ENCODE measurements around the gene NOL4L.

Gene NOL4L, protein sequence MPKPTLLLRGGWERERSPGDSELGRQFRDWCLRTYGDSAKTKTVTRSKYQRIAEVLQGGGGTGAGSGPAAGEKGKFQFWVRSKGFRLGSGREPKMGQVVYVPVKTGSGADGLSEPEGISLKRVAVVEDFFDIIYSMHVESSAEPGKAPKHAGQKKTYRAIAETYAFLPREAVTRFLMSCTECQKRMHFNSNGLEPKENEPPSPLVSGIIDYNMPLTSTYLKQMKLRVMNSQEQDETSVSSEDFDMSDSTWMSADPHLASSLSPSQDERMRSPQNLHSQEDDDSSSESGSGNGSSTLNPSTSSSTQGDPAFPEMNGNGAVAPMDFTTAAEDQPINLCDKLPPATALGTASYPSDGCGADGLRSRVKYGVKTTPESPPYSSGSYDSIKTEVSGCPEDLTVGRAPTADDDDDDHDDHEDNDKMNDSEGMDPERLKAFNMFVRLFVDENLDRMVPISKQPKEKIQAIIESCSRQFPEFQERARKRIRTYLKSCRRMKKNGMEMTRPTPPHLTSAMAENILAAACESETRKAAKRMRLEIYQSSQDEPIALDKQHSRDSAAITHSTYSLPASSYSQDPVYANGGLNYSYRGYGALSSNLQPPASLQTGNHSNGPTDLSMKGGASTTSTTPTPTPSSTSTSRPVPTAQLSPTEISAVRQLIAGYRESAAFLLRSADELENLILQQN

GRCh38 chr20:32585011-32585585, at the start of gene NOL4L:
NOL4L (minus strand) TSS chr20:32585333; CDS start chr20:32584890, 443 bp downstream.
- DNase-seq: no peak

DNA sequence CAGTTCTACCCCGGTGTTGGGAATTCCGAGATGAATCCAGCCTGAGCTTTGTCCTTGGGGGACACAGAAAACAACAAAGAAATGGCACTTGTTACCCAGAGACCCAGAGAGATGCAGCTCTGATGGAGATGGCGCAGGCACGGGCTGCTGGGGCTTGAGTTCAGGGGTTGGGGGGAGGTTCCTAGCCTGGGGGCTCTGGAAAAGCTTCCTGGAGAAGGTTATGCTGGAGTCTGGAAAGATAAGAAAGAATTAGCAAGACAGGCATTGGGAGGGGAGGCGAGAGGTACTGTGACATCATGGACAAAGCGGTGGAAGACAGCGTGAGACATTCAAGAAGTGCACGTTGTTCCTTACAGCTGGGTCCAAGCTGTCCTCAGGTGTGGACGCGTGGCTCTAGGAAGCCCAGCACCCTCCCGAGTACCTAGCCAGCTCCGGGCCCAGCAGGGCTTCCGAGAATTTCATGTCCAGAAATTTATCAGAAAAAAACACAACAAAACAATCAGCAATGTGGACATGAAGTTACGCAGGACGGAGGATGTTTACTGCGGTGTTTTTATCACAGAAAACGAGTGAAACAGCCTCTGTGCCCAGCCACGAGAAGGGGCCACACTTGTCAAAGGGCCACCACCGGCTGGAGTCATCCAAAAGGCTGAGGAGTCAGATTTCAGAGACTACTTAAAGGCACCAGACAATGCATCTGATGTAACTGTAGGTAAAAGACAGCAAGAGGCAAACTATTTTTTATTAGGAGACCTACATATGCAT, 49.1 kb upstream of the NOL4L start:
- DNase-seq: no peak

- no peak for DNase-seq
These were observed 47.6 kb upstream of the NOL4L start for GRCh38 chr20:32632461-32633354.

DNA sequence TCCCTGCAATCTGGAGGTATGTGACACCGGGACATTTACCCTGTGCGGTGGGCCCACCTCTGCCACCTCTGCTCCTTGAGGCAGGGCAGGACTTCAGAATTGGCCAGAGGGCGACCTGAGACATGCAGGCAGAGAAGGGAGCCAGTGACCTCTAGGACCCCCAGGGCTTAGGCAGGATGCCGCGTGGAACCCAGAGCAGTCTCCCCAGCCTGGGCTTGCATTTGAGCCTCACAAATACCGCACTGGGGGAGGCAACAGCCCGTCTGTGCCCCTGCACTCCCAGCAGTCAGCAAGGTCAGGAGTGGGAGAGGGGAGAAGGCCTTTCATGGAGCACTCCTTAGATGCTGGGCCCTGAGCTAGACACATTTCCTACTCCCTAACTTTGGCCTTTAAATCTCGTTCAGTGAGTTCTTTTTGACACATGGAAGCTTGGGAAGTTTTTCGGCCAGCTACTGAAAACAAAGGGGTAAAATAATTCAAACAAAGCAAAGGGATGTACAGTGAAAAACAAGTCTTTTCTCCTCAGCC, 46.9 kb upstream of the NOL4L start:
- no peak for DNase-seq

DNA sequence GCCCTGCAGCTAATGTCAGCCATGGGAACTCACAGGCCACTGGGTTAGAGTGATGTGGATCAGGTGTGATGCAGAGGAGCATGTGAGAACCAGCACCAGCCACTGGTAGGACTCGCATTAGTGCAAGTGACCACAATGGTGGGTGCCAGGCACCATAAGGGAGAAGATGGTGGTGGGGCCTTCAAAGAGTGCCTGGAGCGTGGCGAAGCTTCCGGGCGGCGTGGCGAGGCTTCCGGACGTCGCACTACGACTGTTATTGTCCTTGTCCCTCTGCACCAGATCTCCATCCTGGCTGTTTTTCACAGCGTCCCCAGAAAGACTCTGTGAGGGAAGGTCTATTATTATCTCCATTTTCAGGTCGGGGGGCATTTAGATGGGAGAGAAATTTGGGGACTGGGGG, 44.7 kb upstream of the NOL4L start:
- DNase-seq: no peak

DNA sequence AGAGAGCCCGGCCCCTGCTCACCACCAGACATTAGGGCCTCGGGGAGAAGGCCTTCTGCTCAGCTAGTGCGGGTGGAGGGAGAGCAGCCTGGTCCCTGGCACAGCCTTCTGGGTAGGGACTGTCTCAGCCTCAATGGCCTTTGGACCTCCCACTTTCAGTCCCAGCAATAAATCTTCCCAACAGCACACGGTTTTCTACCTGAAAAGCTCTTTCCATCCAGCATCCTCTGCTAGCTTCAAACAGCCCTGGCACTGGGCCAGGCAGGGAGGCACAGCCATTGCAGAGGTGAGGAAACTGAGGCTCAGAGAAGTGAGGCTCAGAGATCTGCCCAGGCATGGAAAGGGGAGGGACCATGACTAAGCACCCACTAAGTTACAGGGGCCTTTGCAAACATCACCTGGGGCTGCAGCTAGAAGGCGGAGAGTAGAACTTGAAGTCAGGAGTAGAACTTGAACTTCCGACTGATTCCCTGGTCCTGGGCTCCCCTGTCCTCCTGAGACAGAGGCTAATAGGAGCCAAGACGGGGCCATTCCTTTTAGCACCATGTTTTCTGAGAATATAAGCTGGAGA, 43.9 kb upstream of the NOL4L start:
- DNase-seq: no peak

DNA sequence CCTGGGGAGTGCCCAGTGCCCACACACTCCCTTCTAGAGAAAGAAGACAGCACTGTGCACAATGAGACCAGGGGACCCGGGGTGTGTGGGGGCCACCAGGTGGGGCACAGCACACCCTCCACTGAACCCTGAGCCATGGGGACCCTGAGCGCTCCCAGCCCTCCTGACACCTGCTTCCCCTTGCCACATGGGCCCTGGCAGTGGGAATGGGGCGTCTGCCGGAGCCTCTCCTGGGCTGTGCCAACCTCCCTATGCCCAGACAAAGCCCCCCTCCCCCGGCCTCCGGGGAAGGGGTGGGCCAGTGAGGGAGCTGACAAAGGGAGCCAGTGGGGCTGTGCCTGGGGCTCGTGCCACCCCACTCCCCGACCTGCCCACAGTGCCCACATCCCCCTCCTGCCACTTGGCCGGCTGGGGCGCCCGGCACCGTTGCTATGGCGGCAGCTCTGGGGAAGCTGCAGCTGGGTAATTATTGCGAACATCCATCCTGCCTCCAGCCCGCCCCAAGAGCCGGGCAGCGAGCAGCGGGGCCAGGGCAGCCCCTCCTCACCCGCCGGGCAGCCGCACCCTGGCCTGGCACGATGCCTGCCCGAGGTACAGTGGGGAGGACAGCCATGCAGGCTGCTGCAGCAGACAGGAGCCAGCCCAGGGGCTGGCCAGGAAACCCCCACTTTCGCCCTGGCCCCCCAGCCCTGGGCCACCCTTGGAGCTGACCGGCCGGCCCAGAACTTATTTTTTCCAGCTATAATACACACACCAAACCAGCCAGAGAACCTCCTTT, 41.9 kb upstream of the NOL4L start:
- DNase-seq: no peak

- DNase-seq: no peak
These were observed 41.3 kb upstream of the NOL4L start for GRCh38 chr20:32626407-32626806.

DNA sequence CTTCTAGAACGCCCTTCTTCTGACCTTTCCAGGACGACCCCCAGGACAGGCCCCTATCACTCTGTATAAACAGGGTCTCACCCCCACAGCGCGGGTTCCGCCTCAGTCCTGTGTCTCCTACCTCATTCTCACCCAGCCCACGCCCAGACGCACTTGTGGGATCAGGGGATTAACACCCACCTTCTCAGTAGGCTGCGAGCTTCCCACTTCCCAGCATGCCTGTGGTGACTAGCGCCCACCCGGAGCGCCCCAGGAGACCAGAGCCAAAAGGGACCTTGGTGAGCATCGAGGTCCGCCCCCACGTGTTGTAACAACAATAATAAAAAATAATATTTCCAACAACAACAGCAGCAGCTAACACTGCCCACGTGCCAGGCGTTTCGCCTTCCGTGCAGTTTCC, 40.9 kb upstream of the NOL4L start:
- DNase-seq: no peak

DNA sequence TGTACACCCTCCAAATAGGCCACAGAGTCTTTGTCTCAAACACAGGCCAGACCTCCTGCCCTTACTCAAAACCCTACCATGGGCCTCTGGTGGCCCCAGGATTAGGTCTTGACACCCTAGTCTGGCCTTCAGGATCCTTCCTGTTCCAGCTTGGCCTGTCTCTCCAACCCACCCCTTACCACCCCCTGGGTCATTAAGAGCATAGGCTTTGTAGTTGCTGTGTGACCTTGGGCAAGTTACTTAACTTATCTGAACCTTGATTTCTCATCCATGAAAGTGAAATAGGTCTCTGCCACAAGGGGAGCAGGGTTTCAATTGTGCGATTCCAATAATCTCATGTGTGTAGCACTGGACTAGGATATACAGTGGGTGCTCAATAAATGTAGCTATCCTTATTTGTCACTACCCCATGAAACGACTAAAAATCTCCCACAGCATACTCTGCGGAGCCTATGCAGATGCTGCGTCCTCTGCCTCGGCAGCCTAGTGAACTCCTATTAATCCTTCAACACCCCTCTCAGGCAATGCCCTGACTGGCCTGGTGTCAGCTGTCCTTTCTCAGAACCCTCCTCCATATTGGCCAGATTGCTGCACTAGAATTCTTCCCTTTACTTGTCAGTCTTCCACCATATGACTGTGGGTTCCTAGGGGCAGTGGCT, 39.7 kb upstream of the NOL4L start:
- DNase-seq: no peak

DNA sequence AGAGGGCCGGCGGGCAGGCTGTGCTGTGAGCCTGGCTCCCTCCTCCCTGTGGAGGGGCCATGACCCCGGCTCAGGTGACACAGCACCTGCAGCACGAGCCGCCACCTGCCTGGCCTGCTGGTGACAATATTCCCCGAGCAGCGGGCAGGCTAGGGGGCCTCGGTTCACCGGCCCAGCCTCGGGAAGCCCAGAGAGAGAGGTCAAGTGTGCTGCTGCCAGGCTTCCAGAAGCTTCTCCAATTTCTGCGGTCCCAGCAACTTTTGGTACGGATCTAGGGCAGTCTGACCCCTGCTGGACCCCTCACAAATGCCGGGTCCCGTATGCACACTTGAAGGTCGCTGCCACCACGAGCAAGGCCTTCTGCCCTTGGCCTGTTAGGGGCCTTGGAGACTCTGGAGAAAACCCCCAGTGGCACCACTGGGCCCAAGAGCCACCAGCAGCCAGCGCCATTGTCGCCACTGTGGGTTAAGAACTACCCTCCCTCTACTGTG, 38.6 kb upstream of the NOL4L start:
- no peak for DNase-seq

DNA sequence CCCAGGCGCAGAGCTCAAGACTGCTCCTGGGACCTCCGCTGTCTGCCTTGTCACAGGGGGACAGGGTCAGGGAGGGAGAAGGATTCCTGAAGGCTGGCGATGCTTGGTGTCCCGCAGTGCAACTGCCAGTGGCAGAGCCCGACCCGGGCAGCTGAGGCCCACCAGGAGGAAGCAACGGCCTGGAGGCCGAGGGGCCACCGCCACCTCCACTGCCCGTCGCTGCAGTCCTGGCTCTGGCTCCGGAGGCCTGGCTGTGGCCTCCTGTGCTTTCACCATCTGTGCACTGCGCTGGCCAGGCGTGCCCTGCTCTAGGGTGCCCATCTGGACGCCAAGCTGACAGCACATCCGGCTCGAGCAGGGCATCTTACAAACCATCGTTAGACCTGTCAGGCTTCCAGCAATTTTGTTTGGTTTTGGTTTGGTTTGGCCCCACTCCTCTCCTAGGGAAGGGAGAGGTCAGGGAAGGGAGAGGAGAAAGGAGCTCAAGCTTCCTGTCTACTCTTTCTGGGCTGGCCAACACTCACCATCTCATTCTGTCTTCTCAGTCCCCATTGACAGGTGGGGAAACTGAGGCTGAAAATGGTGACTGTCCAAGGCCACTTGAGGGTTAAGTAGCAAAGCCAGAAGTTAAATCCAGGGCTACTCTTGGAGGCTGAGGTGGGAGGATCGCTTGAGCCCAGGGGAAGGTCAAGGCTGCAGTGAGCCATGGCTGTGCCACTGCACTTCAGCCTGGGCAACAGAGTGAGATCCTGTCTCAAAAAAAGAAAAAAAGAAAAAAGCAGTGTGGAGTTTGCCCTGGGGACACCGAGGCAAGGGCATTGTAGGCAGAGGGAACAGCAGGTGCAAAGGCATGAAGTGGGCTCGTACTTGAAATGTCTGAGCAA, 37.7 kb upstream of the NOL4L start:
- no peak for DNase-seq

DNA sequence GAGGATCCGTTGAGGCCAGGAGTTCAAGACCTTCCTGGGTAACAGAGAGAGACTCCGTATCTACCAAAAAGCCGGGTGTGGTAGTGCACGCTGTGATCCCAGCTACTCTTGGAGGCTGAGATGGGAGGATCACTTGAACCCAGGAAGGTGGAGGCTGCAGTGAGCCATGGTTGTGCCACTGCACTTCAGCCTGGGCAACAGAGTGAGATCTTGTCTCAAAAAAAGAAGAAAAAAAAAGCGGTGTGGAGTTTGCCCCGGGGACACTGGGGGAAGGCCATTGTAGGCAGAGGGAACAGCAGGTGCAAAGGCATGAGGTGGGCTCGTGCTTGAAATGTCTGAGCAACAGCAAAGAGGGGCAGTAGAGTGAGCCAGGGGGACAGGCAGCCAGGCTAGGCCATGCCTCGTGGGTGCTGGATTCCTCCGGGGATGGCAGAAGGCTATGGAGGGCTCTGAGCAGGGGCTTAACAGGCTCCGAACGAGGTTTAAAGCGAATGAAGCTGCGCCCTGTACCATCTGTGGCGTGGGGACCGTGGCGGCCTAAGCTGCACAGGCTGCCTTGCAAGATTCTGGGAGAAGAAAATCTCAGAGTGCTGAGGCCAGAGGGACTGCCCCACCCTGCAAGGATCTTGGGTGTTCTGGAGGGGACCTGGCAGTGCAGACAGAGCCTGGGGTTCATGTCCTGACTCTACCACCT, 36.9 kb upstream of the NOL4L start:
- DNase-seq: no peak

DNA sequence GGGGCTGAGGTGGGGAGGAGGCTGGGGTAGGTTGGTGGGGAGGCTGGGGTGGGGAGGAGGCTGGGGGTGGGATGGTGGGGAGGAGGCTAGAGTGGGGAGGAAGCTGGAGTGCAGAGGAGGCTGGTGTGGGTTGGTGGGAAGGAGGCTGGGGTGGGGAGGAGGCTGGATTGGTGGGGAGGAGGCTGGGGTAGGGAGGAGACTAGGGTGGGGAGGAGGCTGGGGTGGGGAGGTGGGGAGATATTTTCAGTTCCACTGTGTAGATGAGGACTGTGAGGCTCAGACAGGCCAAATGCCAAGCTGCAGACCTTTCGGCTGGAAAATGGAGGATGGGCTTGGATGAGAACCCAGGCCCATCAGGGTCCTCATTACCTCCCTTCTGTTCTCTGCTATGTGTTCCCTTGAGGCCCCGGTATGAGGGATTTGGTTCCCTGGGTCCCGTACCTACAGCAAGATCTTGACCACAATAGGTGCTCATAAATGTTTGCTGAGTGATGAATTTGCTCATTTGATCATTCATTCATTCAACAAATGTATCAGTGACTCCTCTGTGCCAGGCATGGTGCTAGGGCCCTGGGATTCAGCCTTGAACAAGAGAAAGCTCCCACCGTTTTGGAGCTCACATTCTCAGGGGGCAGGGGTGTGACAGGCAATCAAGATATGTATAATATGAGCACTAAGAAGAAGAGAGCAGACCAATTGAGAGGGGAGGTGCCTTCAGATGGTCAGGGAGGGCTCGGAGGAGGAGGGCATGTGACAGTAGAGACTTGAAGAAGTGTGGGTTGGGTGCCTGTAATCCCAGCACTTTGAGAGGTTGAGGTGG, 36.1 kb upstream of the NOL4L start:
- no peak for DNase-seq

DNA sequence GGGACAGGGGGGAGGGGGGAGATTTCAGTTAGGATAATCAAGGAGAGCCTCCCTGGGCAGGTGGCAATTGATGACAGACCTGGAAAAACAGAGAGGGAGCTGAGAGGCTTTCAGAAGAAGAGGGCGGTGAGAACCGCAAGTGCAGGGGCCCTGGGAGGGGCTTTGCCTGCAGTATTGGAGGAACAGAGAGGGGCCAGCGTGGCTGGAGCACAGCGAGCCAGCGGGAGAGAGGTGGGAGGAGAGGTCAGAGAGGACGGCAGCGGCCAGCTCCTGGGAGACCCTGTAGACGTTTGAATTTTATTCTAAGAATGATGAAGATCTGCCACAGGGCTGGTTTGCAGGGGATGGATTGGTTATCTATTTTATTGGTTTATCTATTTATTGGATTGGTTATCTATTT, 34.5 kb upstream of the NOL4L start:
- DNase-seq: no peak

DNA sequence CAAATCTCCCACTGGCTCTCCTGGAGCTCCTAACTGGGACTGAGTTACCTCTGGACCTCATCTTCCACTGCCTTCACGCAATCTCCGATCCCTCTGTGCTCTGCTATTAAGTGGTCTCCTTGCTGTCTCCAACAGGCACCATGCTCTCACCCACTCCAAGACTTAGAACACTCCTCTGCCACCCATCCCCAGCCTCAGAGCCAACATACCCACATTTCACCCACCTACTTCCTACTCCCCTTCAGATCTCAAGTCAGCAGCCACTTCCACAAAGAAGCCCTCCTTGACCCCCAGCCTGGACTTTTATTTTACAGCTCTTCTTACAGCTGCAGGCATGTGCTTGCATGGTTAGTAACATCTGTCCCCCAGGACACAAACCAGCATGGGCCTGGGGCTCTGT, 29.6 kb upstream of the NOL4L start:
- no peak for DNase-seq

DNA sequence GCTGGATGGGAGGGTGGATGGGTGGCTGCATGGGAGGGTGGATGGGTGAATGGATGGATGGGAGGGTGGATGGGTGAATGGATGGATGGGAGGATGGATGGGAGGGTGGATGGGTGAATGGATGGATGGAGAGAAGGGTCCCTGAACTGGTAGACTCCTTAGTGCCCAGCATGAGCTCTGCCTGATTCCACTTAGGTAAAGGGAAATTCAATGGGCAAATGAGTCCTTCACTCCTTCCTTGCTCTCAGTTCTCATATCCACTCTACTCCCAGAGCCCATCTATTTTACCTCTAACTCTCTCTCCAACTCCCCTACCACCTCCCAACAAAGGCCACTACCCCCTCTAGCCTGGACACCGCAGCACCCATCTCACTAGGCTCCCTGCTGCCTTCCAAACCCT, 29.2 kb upstream of the NOL4L start:
- DNase-seq: no peak

Data from amniotic stem cell (primary cell).